GM18868 (cell line): Measurements from ENCODE around the gene DISP3.
"Not testable (repeated sequence)": the region's sequence is repeated elsewhere in the genome, so short reads cannot be mapped to it uniquely, and the experiment has no call there.

Experiments used
- ATAC-seq: cut with Tn5 transposase; IDR thresholded peaks from one replicate; pipeline ENCODE4 v1.9.1; 2021; ENCODE audit warnings: mild to moderate bottlenecking, moderate library complexity; ENCODE audit not compliant: unreplicated experiment

Gene DISP3

GRCh38 chr1:11571906-11572616, 93.1 kb downstream of the DISP3 start:
- no peak for ATAC-seq

GRCh38 chr1:11573116-11573692, 94.2 kb downstream of the DISP3 start:
- no peak for ATAC-seq

- ATAC-seq = no peak
Measured at GRCh38 chr1:11575553-11575952, 96.6 kb downstream of the DISP3 start.

GRCh38 chr1:11576109-11576875, 97.3 kb downstream of the DISP3 start:
- ATAC-seq = no peak

GRCh38 chr1:11578004-11578403, 99.0 kb downstream of the DISP3 start:
- no peak for ATAC-seq

- no peak for ATAC-seq
Measured at GRCh38 chr1:11579506-11579905, 100.6 kb downstream of the DISP3 start.

- not testable (repeated sequence) for ATAC-seq
Measured at GRCh38 chr1:11580049-11580448, 101.1 kb downstream of the DISP3 start.

- no peak for ATAC-seq
Measured at GRCh38 chr1:11581445-11581991, 102.6 kb downstream of the DISP3 start.

GRCh38 chr1:11585389-11585788, 106.4 kb downstream of the DISP3 start:
- no peak for ATAC-seq
